ENCODE data around the gene DISP2. TPM values are rescaled to one million over a fixed set of nuclear protein-coding genes. Genes with fewer than 3 reads are reported as not detected.

DISP2 gene
- total RNA-seq, 1 experiment from 2014 or later, result 1.3 TPM

DNA sequence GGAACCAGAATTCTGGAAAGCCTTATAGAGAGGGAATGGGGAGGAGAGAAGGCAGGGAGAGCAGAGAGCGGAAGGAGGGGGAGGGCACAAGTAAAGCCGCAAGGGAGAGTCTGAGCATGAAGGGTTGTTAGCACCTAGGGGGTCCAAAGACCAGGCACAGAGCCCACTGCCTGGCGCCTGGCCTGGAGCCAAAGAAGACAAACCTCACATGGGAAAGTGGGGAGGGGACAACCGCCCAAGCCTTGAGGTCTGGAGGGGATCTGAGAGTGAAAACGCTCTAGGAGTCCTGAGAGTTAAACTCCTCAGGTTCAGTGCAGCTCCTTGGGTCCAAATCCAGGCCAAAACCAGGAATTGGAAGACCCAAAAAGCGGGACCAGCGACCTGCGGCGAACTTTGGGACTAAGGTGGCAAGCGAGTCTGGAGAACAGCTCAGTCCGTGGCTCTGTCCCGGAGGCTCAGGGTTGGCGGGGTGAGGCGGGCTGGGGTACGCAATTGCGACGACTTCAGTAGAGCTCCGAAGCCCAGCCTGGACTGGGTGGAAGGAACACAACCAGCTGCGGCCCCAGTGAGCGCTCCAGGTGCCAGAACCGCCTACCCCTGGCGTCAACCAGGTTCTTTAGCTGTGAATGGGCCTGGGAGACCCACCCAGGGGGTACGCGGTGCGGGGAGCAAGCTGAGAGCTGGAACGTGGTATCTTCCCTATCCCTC is 35.3 kb upstream of the DISP2 start:
- H3K9me3 Mint-ChIP-seq, result peaks cover 0 to 6% of the 10 kb centered on the region in 2 experiments; a peak in 1 of 5 replicates
- no peaks in the 10 kb centered on the region; the same call in 1 of the 2 replicates for H3K27me3 ChIP-seq (ENCODE audit: insufficient read depth, low read length)
- peak overlapping the region; percentile 50 to 82 for H3K4me3 Mint-ChIP-seq
- no peak overlapping the region for H2AK5ac ChIP-seq (ENCODE audit: insufficient read length, low read length)
- peaks cover 10% of the 10 kb centered on the region for H3K23me2 ChIP-seq (ENCODE audit: insufficient read length, low read depth, low read length, poor library complexity, severe bottlenecking)
- H4K5ac ChIP-seq (ENCODE audit: insufficient read length, low read depth, low read length), result no peak overlapping the region
- H4K8ac ChIP-seq (replicated peaks; ENCODE audit: insufficient read length, low read depth, low read length), result no peak overlapping the region
- H3K4me1 ChIP-seq (ENCODE audit: insufficient read depth, low read length), result peaks cover 17% of the 10 kb centered on the region; the same call in 1 of the 2 replicates
- H3K36me3 Mint-ChIP-seq (ENCODE audit: insufficient read depth in 1 of 3, low read depth in 3 of 3), result peaks cover 0 to 9% (median 6%) of the 10 kb centered on the region in 3 experiments; a peak in 4 of 7 replicates
- H2BK20ac ChIP-seq (ENCODE audit: low read depth, low read length, poor library complexity, severe bottlenecking), result no peak overlapping the region
- DNase-seq, result no peak
- H4K20me1 ChIP-seq (ENCODE audit: control insufficient read depth, insufficient read depth, insufficient read length), result no peaks in the 10 kb centered on the region
- no peak overlapping the region for H2BK12ac ChIP-seq (ENCODE audit: insufficient read length, low read depth, low read length)
- H2BK120ac ChIP-seq (ENCODE audit: low read depth, low read length, poor library complexity, severe bottlenecking), result no peak overlapping the region
- H2AFZ ChIP-seq (ENCODE audit: low read length), result no peak overlapping the region
- no peak overlapping the region for H3K9ac ChIP-seq (ENCODE audit: extremely low read depth, insufficient read length, low read length)
- H3K27ac ChIP-seq (ENCODE audit: insufficient read length, low read depth, low read length), result no peak overlapping the region
- no peak overlapping the region for H4K91ac ChIP-seq (ENCODE audit: insufficient read length, low read depth, low read length)
- H2BK15ac ChIP-seq (ENCODE audit: low read depth, low read length), result no peak overlapping the region
- H3K4me2 ChIP-seq (ENCODE audit: insufficient read depth, insufficient read length, low read length), result peak overlapping the region; percentile 48
- H3K56ac ChIP-seq (ENCODE audit: insufficient read length, low read depth, low read length), result no peak overlapping the region
- no peak overlapping the region for H3K23ac ChIP-seq (ENCODE audit: insufficient read length, low read depth, low read length)
- peaks cover 40% of the 10 kb centered on the region for H3K27me3 Mint-ChIP-seq (ENCODE audit: low read depth)
- H3K4me1 Mint-ChIP-seq, result peaks cover 46 to 51% of the 10 kb centered on the region in 2 experiments
- TF ChIP-seq, protein P1, sequence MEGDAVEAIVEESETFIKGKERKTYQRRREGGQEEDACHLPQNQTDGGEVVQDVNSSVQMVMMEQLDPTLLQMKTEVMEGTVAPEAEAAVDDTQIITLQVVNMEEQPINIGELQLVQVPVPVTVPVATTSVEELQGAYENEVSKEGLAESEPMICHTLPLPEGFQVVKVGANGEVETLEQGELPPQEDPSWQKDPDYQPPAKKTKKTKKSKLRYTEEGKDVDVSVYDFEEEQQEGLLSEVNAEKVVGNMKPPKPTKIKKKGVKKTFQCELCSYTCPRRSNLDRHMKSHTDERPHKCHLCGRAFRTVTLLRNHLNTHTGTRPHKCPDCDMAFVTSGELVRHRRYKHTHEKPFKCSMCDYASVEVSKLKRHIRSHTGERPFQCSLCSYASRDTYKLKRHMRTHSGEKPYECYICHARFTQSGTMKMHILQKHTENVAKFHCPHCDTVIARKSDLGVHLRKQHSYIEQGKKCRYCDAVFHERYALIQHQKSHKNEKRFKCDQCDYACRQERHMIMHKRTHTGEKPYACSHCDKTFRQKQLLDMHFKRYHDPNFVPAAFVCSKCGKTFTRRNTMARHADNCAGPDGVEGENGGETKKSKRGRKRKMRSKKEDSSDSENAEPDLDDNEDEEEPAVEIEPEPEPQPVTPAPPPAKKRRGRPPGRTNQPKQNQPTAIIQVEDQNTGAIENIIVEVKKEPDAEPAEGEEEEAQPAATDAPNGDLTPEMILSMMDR (conservative IDR thresholded peaks at IDR 0.05), result no peak
- H3K79me1 ChIP-seq (ENCODE audit: insufficient read depth, low read depth, low read length, poor library complexity, severe bottlenecking), result no peaks in the 10 kb centered on the region
- no CpG with 5 or more reads among the region's 26 CpGs for WGBS (ENCODE audit: extremely low coverage, insufficient read length, low lambda C conversion rate)
- no peak overlapping the region for H2BK5ac ChIP-seq (ENCODE audit: insufficient read length, low read length)
- H3T11ph ChIP-seq (ENCODE audit: low read length), result no peak overlapping the region
- H3K14ac ChIP-seq (ENCODE audit: insufficient read depth, low read length), result no peak overlapping the region; the same call in 1 of the 2 replicates
- no peak overlapping the region for H3K27ac Mint-ChIP-seq
- no peak overlapping the region for H3K18ac ChIP-seq (ENCODE audit: insufficient read length, low read depth, low read length)
- no peak overlapping the region for H3K4ac ChIP-seq (ENCODE audit: low read depth, low read length)
- no peaks in the 10 kb centered on the region for H3K9me3 ChIP-seq (ENCODE audit: control insufficient read depth, low read depth, low read length)
- no peaks in the 10 kb centered on the region for H3K79me2 ChIP-seq (ENCODE audit: insufficient read depth, low read length)
